HCT116 (cell line): ENCODE measurements around the gene FNDC3B. TPM values are rescaled to one million over a fixed set of nuclear protein-coding genes. Genes with fewer than 3 reads are reported as not detected.

Experiments used
- ATAC-seq: fragments of 200-7000 bp; cut with Tn5 transposase; 2 replicates; pipeline ENCODE4 v1.9.1; 2020; ENCODE audit warnings: mild to moderate bottlenecking, moderate library complexity
- BruUV-seq: library from RNA; stranded (reverse); fragments of 400-500 nt; replicated peaks from 2 replicates; lab custom pipeline; 2021; lab: Mats Ljungman, UMichigan
- CTCF ChIA-PET: fragments of 300-600 bp; sonication (Branson Sonifier 250); formaldehyde crosslinking; loops from one replicate; lab custom pipeline; 2021; ENCODE audit warnings: antibody characterized with exemption; lab: Charles Lee
- POLR2A ChIA-PET: fragments of 300-600, 350-600 bp; sonication (Branson Sonifier 250); formaldehyde crosslinking; loops from one replicate; lab custom pipeline; 2021; ENCODE audit warnings: antibody characterized with exemption; lab: Charles Lee
- RAD21 ChIA-PET, 2 experiments: fragments of 300-600 bp; sonication (Branson Sonifier 250); formaldehyde crosslinking; loops; one replicate each; lab custom pipeline; 2023; ENCODE audit warnings: low total read pairs in 2 of 2; ENCODE audit not compliant: uncharacterized antibody in 2 of 2, unreplicated experiment in 2 of 2, low non-redundant PET in 1 of 2; lab: Charles Lee
- DNase-seq: peaks from one replicate; pipeline ENCODE4 v3.0.0-alpha.2; 2010; ENCODE audit warnings: low read depth, low spot score
- H2AFZ ChIP-seq: fragments of 200-600 bp; shearing (Covaris generic), sonication (generic); 2 replicates; pipeline ENCODE4 v1.6.1; 2017; ENCODE audit warnings: low read depth, mixed run types, mixed read lengths, antibody characterized with exemption, low read length; ENCODE audit not compliant: poor library complexity, severe bottlenecking
- H3K27ac ChIP-seq: 2 replicates; pipeline ENCODE4 v1.5.1; 2012; ENCODE audit warnings: low read depth, low read length
- H3K27me3 ChIP-seq: fragments of 200-600 bp; sonication (generic); 2 replicates; pipeline ENCODE4 v1.6.1; 2016; ENCODE audit warnings: mixed run types, low read length, mixed read lengths; ENCODE audit not compliant: insufficient read depth
- H3K36me3 ChIP-seq, 2 experiments: fragments of 200-500 bp in 1 of 2; fragments of 200-600 bp in 1 of 2; sonication (Bioruptor generic) in 1 of 2; sonication (generic) in 1 of 2; 2 replicates each; pipeline versions ENCODE4 v1.5.1 to v1.6.1; 2014 to 2016; ENCODE audit warnings: low read length in 2 of 2, inconsistent platforms in 1 of 2, mixed read lengths in 1 of 2, mixed run types in 1 of 2; ENCODE audit not compliant: insufficient read depth in 2 of 2, control insufficient read depth in 1 of 2
- H3K4me1 ChIP-seq, 2 experiments: fragments of 200-600 bp in 1 of 2; sonication (generic) in 1 of 2; 2 replicates each; pipeline versions ENCODE4 v1.5.1 to v1.6.1; 2012 to 2017; ENCODE audit warnings: low read length in 2 of 2, inconsistent platforms in 1 of 2, mild to moderate bottlenecking in 1 of 2, mixed read lengths in 1 of 2, mixed run types in 1 of 2, moderate library complexity in 1 of 2; ENCODE audit not compliant: insufficient read depth in 2 of 2, control insufficient read depth in 1 of 2
- H3K4me2 ChIP-seq: fragments of 200-600 bp; sonication (generic); 2 replicates; pipeline ENCODE4 v1.6.1; 2017; ENCODE audit warnings: mixed run types, low read length, mixed read lengths
- H3K4me3 ChIP-seq, 2 experiments: fragments of 200-600 bp in 1 of 2; sonication (generic) in 1 of 2; replicated peaks in 1 of 2; 2 replicates each; pipeline ENCODE4 v1.5.1; 2011 to 2016; ENCODE audit warnings: low read length in 2 of 2, control low read depth in 1 of 2, low read depth in 1 of 2, mild to moderate bottlenecking in 1 of 2, mixed read lengths in 1 of 2, mixed run types in 1 of 2
- H3K79me2 ChIP-seq: fragments of 200-600 bp; sonication (generic); 2 replicates; pipeline ENCODE4 v1.6.1; 2017; ENCODE audit warnings: mild to moderate bottlenecking, mixed run types, low read length, moderate library complexity, mixed read lengths; ENCODE audit not compliant: insufficient read depth
- H3K9ac ChIP-seq: fragments of 200-600 bp; sonication (generic); 2 replicates; pipeline ENCODE4 v1.6.1; 2016; ENCODE audit warnings: low read length, mixed read lengths
- H3K9me2 ChIP-seq: fragments of 200-600 bp; sonication (generic), shearing (Covaris generic); 2 replicates; pipeline ENCODE4 v1.6.1; 2017; ENCODE audit warnings: mixed run types, mild to moderate bottlenecking, moderate library complexity; ENCODE audit not compliant: insufficient read depth
- H3K9me3 ChIP-seq, 2 experiments: fragments of 200-500 bp in 1 of 2; fragments of 200-600 bp in 1 of 2; sonication (Bioruptor generic) in 1 of 2; sonication (generic) in 1 of 2; 2 replicates each; pipeline ENCODE4 v1.6.1; 2014 to 2017; ENCODE audit warnings: low read length in 2 of 2, mixed read lengths in 2 of 2, inconsistent platforms in 1 of 2, low read depth in 1 of 2, mild to moderate bottlenecking in 1 of 2, mixed run types in 1 of 2, moderate library complexity in 1 of 2; ENCODE audit not compliant: control insufficient read depth in 1 of 2, insufficient read depth in 1 of 2
- H4K20me1 ChIP-seq: fragments of 200-600 bp; sonication (generic), shearing (Covaris generic); 2 replicates; pipeline ENCODE4 v1.6.1; 2017; ENCODE audit warnings: mixed run types, mild to moderate bottlenecking, moderate library complexity; ENCODE audit not compliant: insufficient read depth
- CEBPB ChIP-seq: IDR thresholded peaks from 2 replicates; pipeline ENCODE4 v1.6.1; 2012; ENCODE audit warnings: low read depth
- ELF1 ChIP-seq: IDR thresholded peaks from 2 replicates; pipeline ENCODE4 v1.6.1; 2012; ENCODE audit warnings: low read depth, borderline replicate concordance
- SRF ChIP-seq: IDR thresholded peaks from 2 replicates; pipeline ENCODE4 v1.6.1; 2012; ENCODE audit warnings: low read depth
- intact Hi-C: fragments of 100-400 bp; cut with micrococcal nuclease; formaldehyde crosslinking; loops from 2 replicates; pipeline ENCODE4 v1.10.0; 2022
- total RNA-seq: library from RNA; stranded (reverse); gene quantifications from one replicate; pipeline ENCODE4 v1.2.1, GENCODE V29; 2021; ENCODE audit not compliant: unreplicated experiment
- TF ChIP-seq, protein P1 (sequence below): IDR thresholded peaks from 2 replicates; pipeline ENCODE4 v1.6.1; 2011; ENCODE audit warnings: mild to moderate bottlenecking, low read length, moderate library complexity; ENCODE audit not compliant: insufficient replicate concordance; ENCODE audit errors: extremely low read depth
- TF ChIP-seq, protein P2 (sequence below): IDR thresholded peaks from 2 replicates; pipeline ENCODE4 v1.6.1; 2012; ENCODE audit warnings: low read depth

FNDC3B gene
- total RNA-seq, 1 experiment from 2014 or later: 45.7 TPM

DNA sequence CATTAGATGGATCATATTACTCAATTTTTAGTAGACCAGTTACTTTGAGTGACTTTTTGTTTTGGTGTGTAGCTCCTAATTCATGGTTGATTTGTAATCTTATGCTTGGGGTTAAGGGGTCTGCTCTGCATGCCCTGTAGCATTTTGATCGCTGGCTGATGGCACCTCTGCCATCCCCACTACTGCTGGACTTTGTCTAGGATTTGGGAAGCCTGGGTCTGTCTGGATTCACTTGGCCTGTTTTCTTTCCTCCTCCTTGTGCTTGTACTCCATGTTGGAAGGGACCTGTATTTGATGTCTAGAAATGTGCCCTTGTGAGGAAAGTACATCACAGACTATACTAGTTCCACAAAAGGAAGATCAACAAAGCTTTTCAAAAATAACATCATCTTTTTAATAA is 154.1 kb downstream of the FNDC3B start:
- TF ChIP-seq ELF1 (no peak), SRF (no peak), CEBPB (no peak)
- TF ChIP-seq, protein P1, sequence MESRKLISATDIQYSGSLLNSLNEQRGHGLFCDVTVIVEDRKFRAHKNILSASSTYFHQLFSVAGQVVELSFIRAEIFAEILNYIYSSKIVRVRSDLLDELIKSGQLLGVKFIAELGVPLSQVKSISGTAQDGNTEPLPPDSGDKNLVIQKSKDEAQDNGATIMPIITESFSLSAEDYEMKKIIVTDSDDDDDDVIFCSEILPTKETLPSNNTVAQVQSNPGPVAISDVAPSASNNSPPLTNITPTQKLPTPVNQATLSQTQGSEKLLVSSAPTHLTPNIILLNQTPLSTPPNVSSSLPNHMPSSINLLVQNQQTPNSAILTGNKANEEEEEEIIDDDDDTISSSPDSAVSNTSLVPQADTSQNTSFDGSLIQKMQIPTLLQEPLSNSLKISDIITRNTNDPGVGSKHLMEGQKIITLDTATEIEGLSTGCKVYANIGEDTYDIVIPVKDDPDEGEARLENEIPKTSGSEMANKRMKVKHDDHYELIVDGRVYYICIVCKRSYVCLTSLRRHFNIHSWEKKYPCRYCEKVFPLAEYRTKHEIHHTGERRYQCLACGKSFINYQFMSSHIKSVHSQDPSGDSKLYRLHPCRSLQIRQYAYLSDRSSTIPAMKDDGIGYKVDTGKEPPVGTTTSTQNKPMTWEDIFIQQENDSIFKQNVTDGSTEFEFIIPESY: no peak
- TF ChIP-seq, protein P2, sequence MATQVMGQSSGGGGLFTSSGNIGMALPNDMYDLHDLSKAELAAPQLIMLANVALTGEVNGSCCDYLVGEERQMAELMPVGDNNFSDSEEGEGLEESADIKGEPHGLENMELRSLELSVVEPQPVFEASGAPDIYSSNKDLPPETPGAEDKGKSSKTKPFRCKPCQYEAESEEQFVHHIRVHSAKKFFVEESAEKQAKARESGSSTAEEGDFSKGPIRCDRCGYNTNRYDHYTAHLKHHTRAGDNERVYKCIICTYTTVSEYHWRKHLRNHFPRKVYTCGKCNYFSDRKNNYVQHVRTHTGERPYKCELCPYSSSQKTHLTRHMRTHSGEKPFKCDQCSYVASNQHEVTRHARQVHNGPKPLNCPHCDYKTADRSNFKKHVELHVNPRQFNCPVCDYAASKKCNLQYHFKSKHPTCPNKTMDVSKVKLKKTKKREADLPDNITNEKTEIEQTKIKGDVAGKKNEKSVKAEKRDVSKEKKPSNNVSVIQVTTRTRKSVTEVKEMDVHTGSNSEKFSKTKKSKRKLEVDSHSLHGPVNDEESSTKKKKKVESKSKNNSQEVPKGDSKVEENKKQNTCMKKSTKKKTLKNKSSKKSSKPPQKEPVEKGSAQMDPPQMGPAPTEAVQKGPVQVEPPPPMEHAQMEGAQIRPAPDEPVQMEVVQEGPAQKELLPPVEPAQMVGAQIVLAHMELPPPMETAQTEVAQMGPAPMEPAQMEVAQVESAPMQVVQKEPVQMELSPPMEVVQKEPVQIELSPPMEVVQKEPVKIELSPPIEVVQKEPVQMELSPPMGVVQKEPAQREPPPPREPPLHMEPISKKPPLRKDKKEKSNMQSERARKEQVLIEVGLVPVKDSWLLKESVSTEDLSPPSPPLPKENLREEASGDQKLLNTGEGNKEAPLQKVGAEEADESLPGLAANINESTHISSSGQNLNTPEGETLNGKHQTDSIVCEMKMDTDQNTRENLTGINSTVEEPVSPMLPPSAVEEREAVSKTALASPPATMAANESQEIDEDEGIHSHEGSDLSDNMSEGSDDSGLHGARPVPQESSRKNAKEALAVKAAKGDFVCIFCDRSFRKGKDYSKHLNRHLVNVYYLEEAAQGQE: no peak
- TF ChIP-seq, all 23 proteins: peak for 0
- H3K9me3 ChIP-seq: no peaks in the 10 kb centered on the region
- POLR2A ChIA-PET: no interaction called here
- no peak overlapping the region for H3K9ac ChIP-seq
- H4K20me1 ChIP-seq: no peaks in the 10 kb centered on the region
- peaks cover 3% of the 10 kb centered on the region; the same call in 1 of the 2 replicates for H3K79me2 ChIP-seq
- no peak overlapping the region for H3K4me3 ChIP-seq
- H3K4me1 ChIP-seq: no peaks in the 10 kb centered on the region
- DNase-seq (no peak), ATAC-seq (no peak)
- H3K9me2 ChIP-seq: no peaks in the 10 kb centered on the region
- H3K27me3 ChIP-seq: no peaks in the 10 kb centered on the region
- no peaks in the 10 kb centered on the region for H3K36me3 ChIP-seq
- H3K4me2 ChIP-seq: no peak overlapping the region
- RAD21 ChIA-PET: no interaction called here
- intact Hi-C loops: no loop called here
- H3K27ac ChIP-seq: no peak overlapping the region
- CTCF ChIA-PET: no interaction called here
- no peak overlapping the region for H2AFZ ChIP-seq
- no TSS peak for BruUV-seq
